ENCODE results near the gene HIP1.
"Not testable (repeated sequence)": the region's sequence is repeated elsewhere in the genome, so short reads cannot be mapped to it uniquely, and the experiment has no call there.

The HIP1 gene

GRCh38 chr7:75567948-75568595 lies 170.7 kb downstream of the HIP1 start:
- no peak for DNase-seq

GRCh38 chr7:75565132-75565837 lies 173.5 kb downstream of the HIP1 start:
- no peak for DNase-seq

- no peak for DNase-seq
Observed at GRCh38 chr7:75563171-75563570, 175.6 kb downstream of the HIP1 start.

GRCh38 chr7:75559976-75560365 lies 178.8 kb downstream of the HIP1 start:
- DNase-seq, result no peak

- DNase-seq, result no peak
Observed at GRCh38 chr7:75559355-75559975, 179.3 kb downstream of the HIP1 start.

- DNase-seq, result not testable (repeated sequence)
Observed at GRCh38 chr7:75556835-75557234, 181.9 kb downstream of the HIP1 start.

GRCh38 chr7:75555736-75556135 lies 183.0 kb downstream of the HIP1 start:
- no peak for DNase-seq

GRCh38 chr7:75546237-75547015 lies 192.3 kb downstream of the HIP1 start:
- no peak for DNase-seq

GRCh38 chr7:75537731-75538130 lies 201.0 kb downstream of the HIP1 start:
- DNase-seq, result no peak

- DNase-seq, result no peak
Observed at GRCh38 chr7:75536940-75537538, 201.7 kb downstream of the HIP1 start.

GRCh38 chr7:75536491-75536890 lies 202.2 kb downstream of the HIP1 start:
- DNase-seq, result no peak

- no peak for DNase-seq
Observed at GRCh38 chr7:75534727-75535307, 203.9 kb downstream of the HIP1 start.

- no peak for DNase-seq
Observed at GRCh38 chr7:75533926-75534325, 204.8 kb downstream of the HIP1 start.

- no peak for DNase-seq
Observed at GRCh38 chr7:75532639-75533038, 206.1 kb downstream of the HIP1 start.

- DNase-seq, result no peak
Observed at GRCh38 chr7:75531359-75531821, 207.4 kb downstream of the HIP1 start.

GRCh38 chr7:75527224-75527722 lies 211.5 kb downstream of the HIP1 start:
- not testable (repeated sequence) for DNase-seq

GRCh38 chr7:75521727-75522126 lies 217.0 kb downstream of the HIP1 start:
- not testable (repeated sequence) for DNase-seq

GRCh38 chr7:75518842-75519241 lies 219.9 kb downstream of the HIP1 start:
- DNase-seq, result not testable (repeated sequence)

GRCh38 chr7:75509033-75509432 lies 229.7 kb downstream of the HIP1 start:
- DNase-seq, result not testable (repeated sequence)

- not testable (repeated sequence) for DNase-seq
Observed at GRCh38 chr7:75492020-75492419, 246.7 kb downstream of the HIP1 start, which contains the start of gene SPDYE5. Gene SPDYE5, plus strand, starts transcription at chr7:75492320. Its CDS starts 1,728 bp downstream, at chr7:75494048.

GRCh38 chr7:75485979-75486643 lies 252.6 kb downstream of the HIP1 start, which contains the start of gene POM121C:
Gene POM121C, minus strand, starts transcription at chr7:75486299. Its CDS starts 44,803 bp downstream, at chr7:75441496.
- peak; percentile 73 for DNase-seq
